Measurements from ENCODE around the gene KCNN3.
A peak's percentile ranks its signal among the peaks of the same experiment; 100 is the strongest.

KCNN3 gene

GRCh38 chr1:154838988-154839387 lies 31.1 kb downstream of the KCNN3 start:
- no peak for DNase-seq

DNA sequence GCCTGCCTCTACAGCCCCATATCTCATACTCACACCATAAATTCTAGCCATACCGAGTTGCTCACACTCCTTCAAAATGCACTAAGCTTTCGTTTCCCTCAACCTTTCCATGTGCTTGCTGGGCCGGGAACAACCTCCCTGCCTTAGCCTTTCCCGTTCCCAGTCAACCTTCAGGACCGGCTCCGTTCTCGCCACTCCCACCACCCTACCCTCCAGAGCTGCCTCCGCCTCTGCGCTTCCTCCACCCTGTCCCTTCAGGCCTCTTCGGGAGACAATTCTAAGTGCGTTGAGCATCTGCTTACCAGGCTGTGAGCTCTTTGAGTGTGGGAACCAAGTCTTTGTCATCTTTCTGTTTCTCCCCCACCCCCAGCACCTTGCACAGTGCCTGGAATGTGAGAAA lies 31.6 kb downstream of the KCNN3 start:
- no peak for DNase-seq

- DNase-seq, result peak; percentile 35
Observed at GRCh38 chr1:154837672-154838171, 32.4 kb downstream of the KCNN3 start.

DNA sequence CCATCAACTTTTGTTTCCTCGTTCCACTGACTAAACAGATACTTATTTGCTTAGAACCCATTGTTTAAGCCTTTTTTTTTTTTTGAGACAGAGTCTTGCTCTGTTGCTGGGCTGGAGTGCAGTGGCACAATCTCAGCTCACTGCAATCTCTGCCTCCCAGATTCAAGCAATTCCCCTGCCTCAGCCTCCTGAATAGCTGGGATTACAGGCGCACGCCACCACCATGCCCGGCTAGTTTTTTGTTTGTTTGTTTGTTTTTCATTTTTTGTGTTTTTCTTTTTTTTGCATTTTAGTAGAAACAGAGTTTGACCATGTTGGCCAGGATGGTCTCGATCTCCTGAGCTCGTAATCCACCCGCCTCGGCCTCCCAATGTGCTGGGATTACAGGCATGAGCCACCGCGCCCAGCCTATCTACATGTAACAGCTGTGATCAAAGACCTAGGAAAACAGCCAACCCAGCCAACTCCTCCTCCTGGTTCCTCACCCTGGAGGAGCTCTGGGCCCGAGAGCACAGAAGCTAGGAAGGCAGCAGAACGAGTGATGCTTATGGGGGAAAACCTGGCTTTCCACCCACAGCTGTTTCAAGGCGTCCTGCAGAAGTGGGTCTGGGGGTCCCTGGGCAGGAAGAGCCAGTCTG lies 32.9 kb downstream of the KCNN3 start:
- no peak for DNase-seq

DNA sequence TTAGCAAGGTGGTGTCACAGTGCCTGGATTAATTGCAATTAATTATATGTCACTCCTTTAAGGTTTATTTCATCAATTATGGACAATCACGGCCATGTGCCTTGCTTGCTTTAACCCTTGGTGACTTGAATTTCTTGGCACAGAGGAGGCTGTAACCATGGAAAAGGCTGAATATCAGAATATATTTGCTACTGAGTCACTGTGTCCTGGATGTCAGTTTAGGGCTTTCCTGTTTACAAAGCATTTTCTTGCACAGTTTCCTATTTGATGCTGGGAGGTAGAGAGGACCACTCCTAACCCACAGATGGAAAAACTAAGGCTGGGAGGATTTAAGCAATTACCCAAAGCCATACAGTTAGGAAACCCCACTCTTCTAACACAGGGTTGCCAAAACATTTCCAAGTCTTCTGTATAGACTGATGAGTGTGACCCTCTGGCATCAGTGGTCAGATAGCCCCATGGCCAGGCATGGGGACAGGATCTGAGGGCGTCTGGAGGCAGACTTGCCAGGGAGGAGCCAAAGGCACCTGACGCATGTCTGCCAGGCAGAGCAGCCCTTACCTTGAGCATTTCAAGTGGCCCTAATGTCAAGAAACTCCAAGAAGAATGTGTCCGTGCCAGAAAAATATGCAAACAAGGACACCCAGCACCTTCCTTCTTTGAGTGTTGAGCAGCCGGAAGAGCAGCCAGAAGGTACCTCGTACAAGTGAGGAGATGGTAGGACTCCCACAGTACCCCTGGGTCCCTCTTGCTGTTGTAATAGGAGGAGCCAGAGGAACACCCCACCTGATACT lies 34.4 kb downstream of the KCNN3 start:
- no peak for DNase-seq

DNA sequence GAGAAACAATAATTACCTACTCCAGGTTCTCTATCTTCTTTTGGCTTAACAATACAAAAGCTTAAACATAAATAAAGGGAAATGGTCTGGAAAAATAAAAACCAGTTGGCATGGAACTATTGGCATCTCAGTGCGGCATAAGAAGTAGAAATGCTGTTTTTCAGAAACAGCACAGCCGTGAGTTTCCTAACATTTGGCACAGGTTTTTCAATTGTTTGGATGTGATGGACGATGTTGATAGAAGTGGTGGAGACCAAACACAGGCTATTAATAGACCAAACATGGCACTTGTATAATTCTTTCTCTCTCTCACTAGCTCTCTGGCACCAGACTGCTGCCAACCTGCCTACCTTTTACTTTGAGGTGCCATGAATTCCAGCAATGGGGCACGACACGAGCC lies 36.2 kb downstream of the KCNN3 start:
- no peak for DNase-seq

GRCh38 chr1:154833209-154833608 lies 36.9 kb downstream of the KCNN3 start:
- no peak for DNase-seq

DNA sequence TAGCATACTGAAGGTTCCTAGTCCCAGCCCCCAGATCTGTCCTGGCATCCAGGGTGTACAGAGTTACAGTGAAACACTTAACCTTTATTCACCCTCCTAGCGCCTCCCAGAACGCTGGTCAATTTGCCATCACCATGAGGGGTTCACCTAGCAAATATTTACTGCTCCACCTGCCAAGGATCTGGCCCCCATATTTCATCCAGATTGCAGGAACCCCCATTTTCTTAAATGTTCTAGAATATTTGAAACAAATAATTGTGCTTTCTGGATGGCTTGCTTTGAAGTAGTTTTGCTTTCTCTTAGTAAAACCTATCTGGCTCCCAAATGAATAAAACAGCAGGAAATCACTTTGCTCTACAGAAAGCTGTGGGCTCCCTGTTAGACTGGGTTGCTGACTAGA lies 37.7 kb downstream of the KCNN3 start:
- no peak for DNase-seq

DNA sequence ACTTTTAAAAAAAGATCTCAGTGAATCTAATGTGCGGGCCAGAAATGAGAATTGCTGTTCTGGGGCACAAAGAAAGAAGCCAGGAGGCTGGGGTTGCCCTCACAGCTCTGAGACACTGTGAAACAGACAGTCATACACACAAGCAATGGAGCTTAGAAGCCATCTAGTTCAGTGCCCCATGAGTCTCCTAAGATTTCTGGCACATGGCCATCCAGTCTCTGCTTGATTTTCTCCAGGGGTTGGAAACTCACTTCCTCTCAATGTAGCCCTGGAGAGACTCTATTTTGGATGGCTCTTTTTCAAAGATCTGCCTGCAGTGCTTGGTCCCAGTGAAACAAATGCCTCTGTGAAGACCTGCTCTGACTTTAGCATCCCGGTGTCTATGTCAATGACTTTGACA lies 38.6 kb downstream of the KCNN3 start:
- DNase-seq, result no peak

DNA sequence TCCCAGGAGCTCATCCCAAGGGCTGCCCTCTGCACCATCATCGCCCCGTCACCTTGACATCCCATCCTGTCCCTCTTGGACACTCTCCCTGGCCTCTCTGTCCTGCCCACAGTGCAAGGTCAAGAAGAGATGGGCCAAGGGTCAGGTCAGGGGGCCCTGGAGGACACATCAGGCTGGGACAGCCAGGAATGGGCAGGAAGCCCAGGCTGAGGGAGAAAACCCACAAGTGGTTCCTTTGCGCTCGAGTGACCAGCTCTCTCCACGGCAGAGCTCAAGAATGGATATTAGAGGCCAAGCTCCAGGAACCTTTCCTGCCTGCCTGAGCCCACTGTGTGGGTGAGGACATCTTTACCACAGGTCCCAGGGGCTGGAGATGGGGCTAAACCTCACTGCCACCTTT lies 41.0 kb downstream of the KCNN3 start:
- DNase-seq, result no peak

DNA sequence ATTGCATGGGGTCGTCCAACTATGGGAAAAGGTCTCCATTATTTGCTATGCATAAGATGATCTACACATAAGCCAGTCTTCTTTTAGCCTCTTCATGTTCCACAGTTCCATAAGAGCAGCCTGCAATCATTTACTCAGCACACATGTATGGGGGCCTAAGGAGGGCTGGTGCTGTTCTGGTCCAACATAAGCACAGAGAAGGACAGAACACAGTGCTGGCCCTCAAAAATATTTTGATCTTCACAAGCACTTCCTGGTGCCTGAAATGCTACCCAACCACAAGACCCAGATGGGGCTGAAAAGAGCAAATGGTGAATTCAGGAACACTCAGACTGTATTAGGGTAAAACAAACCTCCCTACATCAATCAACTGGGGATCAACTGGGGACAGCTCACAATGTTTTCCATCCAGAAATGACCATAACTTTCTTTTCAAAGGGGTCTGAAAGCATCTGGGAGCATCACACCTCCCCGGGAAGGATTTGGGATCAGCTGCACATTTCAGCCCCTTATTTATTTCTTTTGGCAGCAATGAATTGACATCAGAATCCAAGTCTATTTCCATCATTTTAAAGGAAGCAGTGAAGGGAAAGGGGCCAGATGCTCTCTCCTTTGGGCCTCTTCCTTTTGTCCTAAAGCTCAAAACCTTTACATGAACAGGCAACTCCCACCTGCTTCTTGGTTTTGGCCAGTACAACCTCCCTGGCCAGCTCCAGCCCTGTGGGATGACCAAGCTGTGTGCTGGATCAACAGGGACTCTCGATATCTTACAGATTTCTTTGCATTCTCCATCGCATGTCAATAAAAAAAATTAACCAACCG lies 45.7 kb downstream of the KCNN3 start:
- DNase-seq, result no peak

DNA sequence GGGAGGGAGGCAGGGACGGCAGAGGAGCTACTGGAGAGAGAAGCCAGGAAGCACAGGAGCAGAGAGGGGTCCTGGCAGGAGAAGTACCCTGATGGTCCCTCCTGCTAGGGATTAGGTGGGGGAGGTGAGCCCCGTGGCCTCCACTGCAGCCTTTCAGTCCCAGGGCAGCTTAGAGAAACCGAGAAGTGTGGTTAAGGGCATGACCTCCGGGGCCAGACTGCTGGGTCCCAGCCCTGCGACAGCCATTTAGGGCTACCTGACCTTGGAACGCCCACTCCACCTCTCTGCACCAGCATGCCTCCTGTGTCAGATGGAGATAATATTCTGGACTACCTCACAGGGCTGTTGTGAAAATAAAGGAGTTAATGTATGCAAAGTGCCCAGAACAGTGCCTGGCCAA lies 47.4 kb downstream of the KCNN3 start:
- no peak for DNase-seq

GRCh38 chr1:154822233-154822632 lies 47.8 kb downstream of the KCNN3 start:
- DNase-seq, result no peak

GRCh38 chr1:154821083-154821482 lies 49.0 kb downstream of the KCNN3 start:
- no peak for DNase-seq

- DNase-seq, result no peak
Observed at GRCh38 chr1:154820646-154821045, 49.4 kb downstream of the KCNN3 start.

- DNase-seq, result no peak
Observed at GRCh38 chr1:154819628-154820590, 50.2 kb downstream of the KCNN3 start.

DNA sequence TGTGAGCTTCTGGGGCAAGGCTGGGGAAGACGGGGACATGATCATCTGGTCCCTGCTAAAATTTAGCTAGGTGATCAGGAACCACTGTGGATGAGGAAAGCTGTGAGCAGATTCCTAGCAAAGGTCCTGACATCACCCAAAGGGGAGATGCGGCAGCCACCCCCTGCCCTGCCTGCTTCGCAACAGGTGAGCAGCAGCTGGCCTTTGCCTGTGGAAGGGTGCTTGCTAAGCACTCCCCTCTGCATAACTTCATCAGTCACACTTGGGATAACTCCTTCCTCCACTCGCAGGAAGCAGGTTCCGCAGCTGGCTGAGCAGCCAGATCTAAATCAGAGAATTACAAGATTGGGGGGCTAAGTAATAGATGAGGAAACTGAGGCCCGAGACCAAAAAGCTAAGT lies 51.2 kb downstream of the KCNN3 start:
- DNase-seq, result no peak

DNA sequence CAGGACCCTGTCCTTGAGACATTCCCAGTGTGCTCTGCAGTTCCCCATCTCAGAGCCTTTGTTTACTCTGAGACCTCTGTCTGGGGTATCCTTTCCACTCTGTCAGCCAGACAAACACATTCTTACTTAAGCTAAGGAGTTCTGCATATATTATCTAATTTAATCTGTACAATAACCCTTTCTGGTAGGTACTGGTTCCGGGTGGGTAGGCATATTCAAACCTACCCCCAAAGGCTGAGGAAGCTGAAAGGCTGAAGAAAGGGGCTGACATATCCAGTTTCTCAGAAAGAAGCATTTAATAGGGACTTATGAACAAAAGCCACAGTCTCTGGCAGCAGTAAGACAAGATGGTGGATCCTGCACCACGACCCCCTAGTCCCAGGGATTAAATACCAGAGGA lies 53.1 kb downstream of the KCNN3 start:
- no peak for DNase-seq

GRCh38 chr1:154816369-154816768 lies 53.7 kb downstream of the KCNN3 start:
- DNase-seq, result no peak

DNA sequence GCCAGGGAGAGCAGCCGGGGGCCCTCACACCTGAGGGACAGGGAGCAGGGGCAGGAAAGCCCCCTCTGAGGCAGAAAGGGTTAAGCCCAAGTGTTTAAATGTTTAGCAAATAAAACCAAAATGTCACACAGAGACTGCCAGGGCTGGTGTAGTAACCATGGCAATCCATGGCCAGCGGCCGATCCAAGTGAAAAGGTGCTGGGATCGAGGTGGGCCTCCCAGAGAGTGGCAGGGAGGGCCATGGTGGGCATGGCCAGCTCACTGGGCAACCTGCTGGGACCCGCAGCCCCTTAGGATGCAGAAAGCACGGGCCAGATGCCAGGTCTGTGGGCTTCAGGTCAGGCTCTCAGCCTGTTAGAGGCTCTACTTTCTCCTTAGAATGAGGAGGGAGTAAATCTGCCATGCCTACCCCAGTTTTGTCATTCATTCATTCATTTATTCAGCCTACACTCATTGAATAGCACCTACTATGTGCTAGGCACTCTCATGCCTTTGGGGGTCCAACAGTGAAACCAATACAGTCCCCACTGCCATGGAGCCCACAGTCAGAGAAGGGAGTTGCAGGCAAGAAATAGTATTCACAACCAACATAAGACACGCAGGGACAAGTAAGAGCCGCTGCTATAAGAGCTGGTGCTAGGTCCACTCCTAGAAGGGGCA lies 56.1 kb downstream of the KCNN3 start:
- DNase-seq, result no peak

GRCh38 chr1:154813300-154813816 lies 56.7 kb downstream of the KCNN3 start:
- peak; percentile 79 for DNase-seq

GRCh38 chr1:154812877-154813276 lies 57.2 kb downstream of the KCNN3 start:
- DNase-seq, result no peak
